ENCODE results near the gene SMO.

SMO gene

GRCh38 chr7:129188372-129188891 is at the start of gene SMO:
Gene SMO, plus strand, starts transcription at chr7:129188633. Its CDS starts 519 bp downstream, at chr7:129189152.
- DNase-seq (ENCODE audit: low read depth, low spot score), result peak; percentile 88

DNA sequence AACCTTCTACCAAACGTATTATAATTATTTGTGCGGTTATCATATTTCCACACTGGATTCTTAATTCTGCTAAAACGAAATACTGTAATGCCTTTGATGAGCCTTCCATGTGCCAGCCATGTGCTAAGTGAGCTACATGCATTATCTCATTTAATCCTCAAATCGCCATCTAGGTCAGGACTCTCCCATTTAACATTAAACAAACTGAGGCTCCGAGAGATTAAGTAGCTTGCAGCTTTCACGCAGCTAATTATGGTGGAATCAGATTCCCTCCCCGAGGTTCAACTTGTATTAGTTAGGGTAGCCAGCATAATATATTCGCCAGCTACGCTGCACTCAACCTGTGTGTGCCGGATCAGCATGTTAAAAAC is 44.7 kb upstream of the SMO start:
- no peak for DNase-seq (ENCODE audit: low read depth, low spot score)

DNA sequence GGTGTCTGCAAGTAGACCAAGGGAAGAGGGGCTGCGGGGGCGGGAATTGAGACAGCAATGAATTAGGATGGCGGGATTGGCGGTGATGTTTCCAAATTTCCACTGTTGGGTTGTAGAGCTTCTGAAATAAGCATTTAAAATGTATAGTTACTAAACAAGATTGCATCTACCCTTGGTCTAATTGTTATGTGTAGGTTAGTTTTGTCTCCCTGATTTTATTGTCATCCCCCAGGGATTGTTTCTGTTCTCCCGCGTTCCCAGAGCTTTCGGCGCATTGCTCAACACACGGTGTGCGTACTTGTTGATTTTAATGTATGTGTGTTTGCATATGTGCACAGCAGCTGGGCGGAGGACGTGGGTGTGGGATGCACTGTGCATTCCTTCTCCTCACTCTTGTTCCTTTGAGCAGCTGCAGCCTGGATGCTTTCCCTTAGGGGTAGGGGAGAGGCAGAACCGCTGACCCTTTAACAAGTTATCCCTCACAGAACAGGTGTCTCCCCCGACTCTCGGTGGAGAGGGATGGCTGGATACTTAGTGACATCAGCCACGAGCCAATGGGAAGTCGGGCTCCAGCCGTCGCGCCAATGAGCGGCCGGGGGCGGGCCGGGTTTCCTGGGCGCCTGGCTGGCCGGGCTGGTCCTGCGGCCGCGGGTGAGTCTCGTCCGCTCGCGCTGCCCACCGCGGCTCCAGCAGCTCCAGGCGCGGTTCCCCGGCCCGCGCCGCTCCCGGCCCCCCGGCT is 44.2 kb upstream of the SMO start, which contains the start of gene TSPAN33:
Gene TSPAN33 (plus strand): TSS at position 613 of the 739 bp plus-strand sequence. CDS start 274 bp downstream, outside the sequence.
- DNase-seq (ENCODE audit: low read depth, low spot score), result peak; percentile 88

GRCh38 chr7:129144834-129145668 is 43.4 kb upstream of the SMO start:
- no peak for DNase-seq (ENCODE audit: low read depth, low spot score)

- no peak for DNase-seq (ENCODE audit: low read depth, low spot score)
Measured at GRCh38 chr7:129146237-129146979, 42.0 kb upstream of the SMO start.

DNA sequence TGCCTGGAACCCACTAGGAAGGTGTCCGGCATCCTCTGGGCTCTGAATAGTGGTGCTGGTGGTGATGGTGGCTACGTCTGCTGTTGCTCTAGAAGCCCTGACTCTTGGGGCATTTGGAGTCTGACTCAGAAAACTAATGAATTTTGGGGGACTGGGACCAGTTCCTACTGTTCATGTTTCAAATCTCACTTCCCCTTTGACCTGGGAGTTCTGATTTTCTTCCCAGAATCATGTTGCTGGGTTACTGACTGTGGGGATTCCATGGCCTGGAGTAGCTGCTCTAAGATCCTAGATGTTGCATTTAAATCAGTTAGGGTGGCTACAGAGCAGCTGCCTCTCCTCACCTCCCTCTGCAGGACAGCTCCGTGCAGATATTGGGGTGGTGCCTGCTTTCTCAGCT is 40.7 kb upstream of the SMO start:
- no peak for DNase-seq (ENCODE audit: low read depth, low spot score)

DNA sequence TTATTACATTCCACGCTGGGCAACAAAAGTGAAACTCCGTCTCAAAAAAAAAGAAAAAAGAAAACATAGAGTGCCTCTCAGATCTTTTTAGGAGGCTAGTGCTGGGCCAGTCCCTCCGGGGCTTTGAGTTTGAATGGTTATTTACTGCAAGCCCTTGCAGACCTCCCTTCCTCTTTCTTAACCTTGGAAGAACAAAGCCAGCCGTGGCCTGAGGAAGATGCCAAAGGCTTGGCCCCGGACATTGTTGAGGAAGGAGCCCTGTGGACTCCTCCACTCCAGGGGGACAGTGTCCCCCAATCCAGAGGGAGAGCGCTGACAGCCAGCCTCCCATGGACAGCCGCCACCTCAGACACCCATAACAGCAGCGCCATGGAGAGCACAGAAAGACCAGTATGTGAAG is 38.9 kb upstream of the SMO start:
- DNase-seq (ENCODE audit: low read depth, low spot score), result no peak

- peak; percentile 72 for DNase-seq (ENCODE audit: low read depth, low spot score)
Measured at GRCh38 chr7:129150199-129150996, 38.0 kb upstream of the SMO start.

DNA sequence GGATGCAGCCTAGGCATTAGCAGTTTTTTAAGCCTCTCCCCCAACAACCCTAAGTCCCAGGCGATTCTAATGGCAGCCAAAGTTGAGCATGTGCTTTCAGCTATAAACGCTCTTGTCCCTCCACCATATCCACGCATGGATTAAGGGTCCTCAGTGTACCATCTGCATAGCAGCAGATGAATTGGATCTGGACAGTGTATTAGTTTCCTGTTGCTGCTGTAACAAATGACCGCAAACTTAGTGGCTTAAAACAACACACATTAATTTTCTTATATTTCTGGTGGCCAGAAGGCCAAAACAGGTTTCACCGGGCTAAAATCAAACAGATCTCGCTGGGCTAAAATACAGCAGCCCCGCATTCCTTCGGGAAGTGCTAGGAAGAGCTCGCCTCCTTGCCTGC is 30.8 kb upstream of the SMO start:
- no peak for DNase-seq (ENCODE audit: low read depth, low spot score)

- no peak for DNase-seq (ENCODE audit: low read depth, low spot score)
Measured at GRCh38 chr7:129159539-129159938, 28.9 kb upstream of the SMO start.

DNA sequence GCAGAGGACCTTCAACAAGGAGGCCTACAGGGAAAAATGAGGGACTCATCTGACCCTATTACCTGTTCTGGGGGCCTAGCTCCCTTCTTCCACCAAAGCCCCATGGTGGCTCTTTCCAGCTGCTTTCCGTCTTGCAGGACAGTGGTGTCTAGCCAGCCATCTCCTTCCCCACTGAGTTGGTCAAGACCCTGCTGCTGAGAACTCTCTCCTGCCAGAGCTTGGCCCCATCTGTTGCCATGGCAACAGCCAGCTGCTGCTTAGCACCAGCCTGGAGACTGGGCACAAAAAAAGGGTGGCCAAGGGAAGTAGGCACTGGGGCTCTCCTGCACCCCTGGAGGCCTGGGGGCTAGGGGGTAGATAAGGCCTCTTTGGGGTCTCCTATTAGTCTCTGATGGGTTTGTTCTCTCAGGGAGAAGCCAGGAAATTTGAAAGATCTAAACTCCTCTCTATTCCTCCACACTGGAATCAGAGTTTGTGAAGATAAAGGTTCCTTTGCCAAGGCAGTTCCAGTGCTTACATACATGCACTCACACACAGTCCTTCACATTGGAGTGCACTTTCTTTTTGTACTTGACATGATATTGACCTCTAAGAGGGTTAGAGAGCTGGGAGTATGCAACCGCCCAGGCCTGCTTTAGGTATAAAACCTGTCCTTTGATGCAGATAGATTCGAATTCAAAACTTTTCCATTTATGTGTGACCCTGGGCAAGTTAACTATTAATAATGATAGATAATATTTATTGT is 28.1 kb upstream of the SMO start:
- DNase-seq (ENCODE audit: low read depth, low spot score), result no peak

DNA sequence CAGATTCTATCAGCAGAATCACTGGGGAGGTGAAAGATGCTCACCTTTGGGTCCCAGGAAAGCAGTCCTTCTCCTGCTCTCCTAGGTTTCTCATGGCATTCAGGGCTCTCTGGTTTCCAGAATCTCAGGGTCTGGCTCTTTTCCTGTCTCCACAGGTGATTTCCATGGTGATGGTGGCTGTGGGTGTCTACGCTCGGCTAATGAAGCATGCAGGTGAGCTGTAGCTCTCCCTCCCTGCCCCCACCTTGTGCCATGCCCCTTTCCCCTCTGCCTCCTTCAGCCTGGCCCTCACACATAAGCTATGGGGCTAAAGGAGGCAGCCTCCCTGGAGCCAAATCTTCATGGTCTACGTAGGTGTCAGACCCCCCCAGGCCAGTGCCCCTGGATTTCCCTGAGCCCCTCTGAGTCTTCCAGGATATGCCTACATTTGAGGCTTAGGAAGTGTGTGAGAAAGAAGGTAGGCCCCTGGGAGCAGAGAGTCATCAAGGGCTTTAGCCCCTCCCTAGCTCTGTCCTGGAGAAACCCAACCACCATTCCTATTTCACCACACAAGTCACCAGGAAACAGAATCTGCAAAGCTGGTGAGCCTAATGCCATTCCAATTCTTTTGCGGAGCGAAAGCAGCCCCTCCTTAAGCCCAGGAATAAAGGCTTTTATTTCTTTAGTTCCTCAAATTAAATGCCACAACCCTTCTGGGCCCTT is 26.8 kb upstream of the SMO start:
- no peak for DNase-seq (ENCODE audit: low read depth, low spot score)

- DNase-seq (ENCODE audit: low read depth, low spot score), result no peak
Measured at GRCh38 chr7:129162732-129163131, 25.7 kb upstream of the SMO start.

DNA sequence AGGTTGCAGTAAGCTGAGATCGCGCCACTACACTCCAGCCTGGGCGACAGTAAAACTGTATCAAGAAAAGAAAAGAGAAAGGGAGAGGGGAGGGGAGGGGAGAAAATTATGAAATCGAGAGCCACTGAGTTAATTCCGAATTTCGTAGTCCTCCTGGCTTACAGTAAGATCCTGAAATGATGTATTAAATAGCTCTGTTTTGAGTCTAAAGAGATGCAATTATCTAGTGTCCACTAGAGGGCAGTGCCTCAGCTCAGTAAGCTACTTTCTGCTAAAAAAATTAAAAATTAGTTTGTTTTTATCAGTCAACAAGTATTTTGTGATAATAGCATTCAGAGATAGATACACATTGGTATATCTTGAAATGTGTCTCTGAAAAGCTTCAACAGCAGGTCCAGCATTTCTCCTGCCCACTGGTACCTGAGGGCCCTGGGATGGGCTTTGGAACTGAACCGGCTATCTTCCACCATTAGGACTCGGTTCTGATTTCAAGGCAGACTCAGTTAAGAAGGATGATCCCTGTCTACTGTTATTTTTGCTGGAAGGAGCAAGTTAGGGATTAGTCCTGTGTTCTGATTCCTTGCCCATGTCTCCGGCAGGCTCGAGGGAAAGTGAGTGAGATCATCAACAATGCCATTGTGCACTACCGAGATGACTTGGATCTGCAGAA is 24.4 kb upstream of the SMO start:
- DNase-seq (ENCODE audit: low read depth, low spot score), result no peak

GRCh38 chr7:129166745-129167144 is 21.7 kb upstream of the SMO start:
- DNase-seq (ENCODE audit: low read depth, low spot score), result no peak

DNA sequence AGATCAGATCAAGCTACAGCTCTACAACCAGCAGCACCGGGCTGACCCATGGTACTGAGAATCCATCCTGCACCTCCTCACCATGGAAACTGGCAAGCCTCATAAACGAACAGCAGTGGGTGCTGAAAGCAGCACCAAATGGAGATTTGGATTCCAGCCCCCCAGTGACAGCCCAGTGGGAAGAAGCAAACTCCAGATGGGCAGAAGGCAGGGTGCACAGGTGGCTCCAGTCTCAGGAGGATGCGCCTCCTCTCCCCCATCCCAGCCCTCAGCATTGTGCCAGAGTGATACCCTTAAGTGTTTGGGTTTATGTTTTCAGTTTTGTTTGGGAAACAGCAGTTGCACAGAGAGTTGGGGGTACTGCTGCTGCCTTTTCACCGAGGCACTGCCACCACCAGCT is 20.6 kb upstream of the SMO start:
- DNase-seq (ENCODE audit: low read depth, low spot score), result no peak

GRCh38 chr7:129168231-129169021 is 20.0 kb upstream of the SMO start:
- DNase-seq (ENCODE audit: low read depth, low spot score), result peak; percentile 36

- peak; percentile 76 for DNase-seq (ENCODE audit: low read depth, low spot score)
Measured at GRCh38 chr7:129169171-129169671, 19.2 kb upstream of the SMO start.
